KMS-11 (cell line): ENCODE data around the gene AUTS2.

Source experiments
- H2AFZ ChIP-seq: fragments of 200-600 bp; sonication (generic); 2 replicates; pipeline ENCODE4 v1.6.1; 2016; ENCODE audit warnings: antibody characterized with exemption, mixed run types, low read depth
- H3K27ac ChIP-seq: fragments of 200-600 bp; sonication (generic); 2 replicates; pipeline ENCODE4 v1.6.1; 2016; ENCODE audit warnings: mild to moderate bottlenecking, mixed run types
- H3K27me3 ChIP-seq: fragments of 200-600 bp; sonication (generic); 2 replicates; pipeline ENCODE4 v1.6.1; 2017; ENCODE audit warnings: mild to moderate bottlenecking, low read depth, mixed run types, moderate library complexity; ENCODE audit not compliant: insufficient read depth
- H3K36me3 ChIP-seq: fragments of 200-600 bp; sonication (generic); 2 replicates; pipeline ENCODE4 v1.6.1; 2017; ENCODE audit warnings: mild to moderate bottlenecking, mixed run types; ENCODE audit not compliant: insufficient read depth
- H3K4me1 ChIP-seq: fragments of 200-600 bp; sonication (generic); 2 replicates; pipeline ENCODE4 v1.6.1; 2016; ENCODE audit warnings: mild to moderate bottlenecking, low read depth, mixed run types; ENCODE audit not compliant: poor library complexity, severe bottlenecking
- H3K4me2 ChIP-seq: fragments of 200-600 bp; sonication (generic); 2 replicates; pipeline ENCODE4 v1.7.0; 2016; ENCODE audit warnings: mild to moderate bottlenecking, mixed run types
- H3K4me3 ChIP-seq: fragments of 200-600 bp; sonication (generic); IDR thresholded peaks from 2 replicates; pipeline ENCODE4 v1.6.1; 2017; ENCODE audit warnings: low read depth, low read length, mixed read lengths; ENCODE audit not compliant: insufficient read depth
- H3K79me2 ChIP-seq: fragments of 200-600 bp; sonication (generic); 2 replicates; pipeline ENCODE4 v1.6.1; 2016; ENCODE audit warnings: low read depth, mixed run types; ENCODE audit not compliant: insufficient read depth
- H3K9ac ChIP-seq: fragments of 200-600 bp; sonication (generic); 2 replicates; pipeline ENCODE4 v1.6.1; 2016; ENCODE audit warnings: mild to moderate bottlenecking, mixed run types
- H4K20me1 ChIP-seq: fragments of 200-600 bp; sonication (generic); 2 replicates; pipeline ENCODE4 v1.6.1; 2016; ENCODE audit warnings: mild to moderate bottlenecking, mixed run types; ENCODE audit not compliant: insufficient read depth
- TF ChIP-seq, protein P1 (sequence below): fragments of 200-600 bp; sonication (generic); conservative IDR thresholded peaks from 2 replicates; pipeline ENCODE4 v1.6.1; 2017; ENCODE audit warnings: low read depth, mild to moderate bottlenecking, antibody characterized with exemption, low read length, moderate library complexity, mixed read lengths

The AUTS2 gene

DNA sequence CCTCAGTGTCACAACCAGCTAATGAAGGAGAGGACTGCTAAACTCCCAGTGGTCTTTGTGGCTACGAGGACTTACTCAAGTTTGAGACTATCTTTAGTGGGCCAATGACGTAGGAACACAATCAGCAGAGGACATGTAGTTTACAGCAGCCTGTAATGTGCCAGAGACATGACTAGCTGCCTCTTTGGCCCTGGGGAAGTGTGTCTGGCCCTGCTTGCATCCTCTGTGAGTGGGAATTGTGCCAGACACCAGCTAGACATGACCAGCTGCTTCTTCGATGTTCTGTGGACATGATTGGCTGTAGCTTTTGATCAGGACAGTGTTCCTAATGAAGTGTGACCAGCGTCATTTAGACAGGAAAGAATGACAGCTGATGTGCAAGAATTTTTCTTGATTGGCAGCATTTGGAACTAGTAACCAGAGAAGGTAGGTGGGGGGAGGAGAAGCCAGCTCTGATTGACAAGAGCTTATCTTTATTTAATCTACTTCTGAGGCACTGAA lies 141.7 kb downstream of the AUTS2 start:
- no peak overlapping the region for H3K27ac ChIP-seq
- H2AFZ ChIP-seq: no peak overlapping the region
- no peak overlapping the region for H3K4me2 ChIP-seq
- no peak overlapping the region for H3K9ac ChIP-seq
- peaks cover 18% of the 10 kb centered on the region for H3K4me1 ChIP-seq
- TF ChIP-seq, protein P1, sequence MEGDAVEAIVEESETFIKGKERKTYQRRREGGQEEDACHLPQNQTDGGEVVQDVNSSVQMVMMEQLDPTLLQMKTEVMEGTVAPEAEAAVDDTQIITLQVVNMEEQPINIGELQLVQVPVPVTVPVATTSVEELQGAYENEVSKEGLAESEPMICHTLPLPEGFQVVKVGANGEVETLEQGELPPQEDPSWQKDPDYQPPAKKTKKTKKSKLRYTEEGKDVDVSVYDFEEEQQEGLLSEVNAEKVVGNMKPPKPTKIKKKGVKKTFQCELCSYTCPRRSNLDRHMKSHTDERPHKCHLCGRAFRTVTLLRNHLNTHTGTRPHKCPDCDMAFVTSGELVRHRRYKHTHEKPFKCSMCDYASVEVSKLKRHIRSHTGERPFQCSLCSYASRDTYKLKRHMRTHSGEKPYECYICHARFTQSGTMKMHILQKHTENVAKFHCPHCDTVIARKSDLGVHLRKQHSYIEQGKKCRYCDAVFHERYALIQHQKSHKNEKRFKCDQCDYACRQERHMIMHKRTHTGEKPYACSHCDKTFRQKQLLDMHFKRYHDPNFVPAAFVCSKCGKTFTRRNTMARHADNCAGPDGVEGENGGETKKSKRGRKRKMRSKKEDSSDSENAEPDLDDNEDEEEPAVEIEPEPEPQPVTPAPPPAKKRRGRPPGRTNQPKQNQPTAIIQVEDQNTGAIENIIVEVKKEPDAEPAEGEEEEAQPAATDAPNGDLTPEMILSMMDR: no peak
- H3K36me3 ChIP-seq: no peaks in the 10 kb centered on the region
- H3K27me3 ChIP-seq: no peaks in the 10 kb centered on the region; the same call in 1 of the 2 replicates
- H4K20me1 ChIP-seq: no peaks in the 10 kb centered on the region
- no peaks in the 10 kb centered on the region for H3K79me2 ChIP-seq
- no peak overlapping the region for H3K4me3 ChIP-seq

GRCh38 chr7:69742237-69742636 lies 144.0 kb downstream of the AUTS2 start:
- TF ChIP-seq, protein P1: no peak
- H3K27ac ChIP-seq: no peak overlapping the region
- no peaks in the 10 kb centered on the region for H3K79me2 ChIP-seq
- peaks cover 18% of the 10 kb centered on the region for H3K4me1 ChIP-seq
- no peaks in the 10 kb centered on the region for H3K36me3 ChIP-seq
- H3K27me3 ChIP-seq: no peaks in the 10 kb centered on the region
- H2AFZ ChIP-seq: no peak overlapping the region
- H3K9ac ChIP-seq: no peak overlapping the region
- H4K20me1 ChIP-seq: no peaks in the 10 kb centered on the region
- no peak overlapping the region for H3K4me3 ChIP-seq
- no peak overlapping the region for H3K4me2 ChIP-seq

DNA sequence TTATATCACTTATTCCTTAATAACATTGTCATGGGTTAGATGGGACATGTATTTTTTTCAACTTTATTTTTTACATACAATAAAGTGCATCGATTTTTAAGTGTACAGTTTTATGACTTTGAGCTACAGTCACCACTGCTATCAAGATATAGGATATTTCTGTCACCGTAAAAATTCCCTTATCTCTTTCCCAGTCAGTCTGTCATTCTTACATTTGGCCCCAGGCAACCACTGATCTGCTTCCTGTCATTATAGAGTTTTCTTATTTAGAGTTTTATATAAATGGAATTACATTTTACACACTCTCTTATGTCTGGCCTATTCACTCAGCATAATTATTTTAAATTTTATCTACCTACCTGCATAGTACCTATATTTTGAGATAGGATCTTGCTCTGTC lies 145.2 kb downstream of the AUTS2 start:
- H3K27me3 ChIP-seq: no peaks in the 10 kb centered on the region
- no peaks in the 10 kb centered on the region for H4K20me1 ChIP-seq
- no peak overlapping the region for H3K4me2 ChIP-seq
- H3K4me1 ChIP-seq: peaks cover 9% of the 10 kb centered on the region
- no peaks in the 10 kb centered on the region for H3K36me3 ChIP-seq
- H3K4me3 ChIP-seq: no peak overlapping the region
- TF ChIP-seq, protein P1: no peak
- H3K79me2 ChIP-seq: no peaks in the 10 kb centered on the region
- H3K9ac ChIP-seq: no peak overlapping the region
- no peak overlapping the region for H3K27ac ChIP-seq
- H2AFZ ChIP-seq: no peak overlapping the region

- peaks cover 3% of the 10 kb centered on the region for H3K4me1 ChIP-seq
- H3K4me3 ChIP-seq: no peak overlapping the region
- H3K9ac ChIP-seq: no peak overlapping the region
- H4K20me1 ChIP-seq: no peaks in the 10 kb centered on the region
- no peaks in the 10 kb centered on the region for H3K79me2 ChIP-seq
- H2AFZ ChIP-seq: no peak overlapping the region
- no peaks in the 10 kb centered on the region for H3K27me3 ChIP-seq
- H3K4me2 ChIP-seq: no peak overlapping the region
- no peak overlapping the region for H3K27ac ChIP-seq
- TF ChIP-seq, protein P1: no peak
- no peaks in the 10 kb centered on the region for H3K36me3 ChIP-seq
Observed at GRCh38 chr7:69744026-69744425, 145.8 kb downstream of the AUTS2 start.
